SH-SY5Y (cell line): ENCODE measurements around the gene DGKH.

Experiments used
- GATA2 ChIP-seq: IDR thresholded peaks from 2 replicates; pipeline ENCODE4 v1.6.1; 2011; ENCODE audit warnings: mild to moderate bottlenecking, low read depth, low read length
- GATA3 ChIP-seq: IDR thresholded peaks from 2 replicates; pipeline ENCODE4 v1.6.1; 2011; ENCODE audit warnings: low read depth, mild to moderate bottlenecking, low read length, moderate library complexity

DNA sequence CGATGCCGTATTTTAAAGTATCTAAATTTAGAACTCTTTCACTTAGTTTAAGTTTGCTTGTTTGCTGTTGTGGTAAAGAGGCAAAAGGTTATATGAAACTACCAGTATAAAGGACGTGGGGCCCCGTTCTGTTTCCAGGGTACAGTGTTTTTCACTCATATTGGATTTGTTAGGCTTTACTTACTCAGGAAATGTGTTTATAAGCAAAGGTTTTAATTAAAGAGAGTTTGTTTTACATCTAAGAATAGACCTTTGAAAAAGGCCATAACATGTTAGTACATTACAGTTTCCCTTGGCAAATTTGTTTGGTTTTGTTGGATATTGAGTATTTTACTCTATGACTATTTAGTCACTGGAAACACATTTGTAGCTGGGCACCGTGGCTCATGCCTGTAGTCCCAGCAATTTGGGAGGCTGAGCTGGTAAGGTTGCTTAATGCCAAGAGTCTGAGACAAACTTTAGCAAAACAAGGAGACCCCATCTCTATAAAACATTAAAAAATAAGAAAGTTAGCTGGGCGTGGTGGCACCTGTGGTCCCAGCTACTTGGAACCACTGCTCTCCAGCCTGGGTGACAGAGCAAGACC lies 7.1 kb downstream of the DGKH start:
- TF ChIP-seq GATA3 (no peak), GATA2 (no peak)
